ENCODE results near the gene GUCD1. TPM values are rescaled to one million over a fixed set of nuclear protein-coding genes. Genes with fewer than 3 reads are reported as not detected.
"Not testable (repeated sequence)": the region's sequence is repeated elsewhere in the genome, so short reads cannot be mapped to it uniquely, and the experiment has no call there.

Gene GUCD1
- total and polyA plus RNA-seq, 2 of the 13 experiments (the other 11 are each of a cell fraction or from before 2014, with no cell fraction given) = 128 to 245 TPM

- TF ChIP-seq, protein P1, sequence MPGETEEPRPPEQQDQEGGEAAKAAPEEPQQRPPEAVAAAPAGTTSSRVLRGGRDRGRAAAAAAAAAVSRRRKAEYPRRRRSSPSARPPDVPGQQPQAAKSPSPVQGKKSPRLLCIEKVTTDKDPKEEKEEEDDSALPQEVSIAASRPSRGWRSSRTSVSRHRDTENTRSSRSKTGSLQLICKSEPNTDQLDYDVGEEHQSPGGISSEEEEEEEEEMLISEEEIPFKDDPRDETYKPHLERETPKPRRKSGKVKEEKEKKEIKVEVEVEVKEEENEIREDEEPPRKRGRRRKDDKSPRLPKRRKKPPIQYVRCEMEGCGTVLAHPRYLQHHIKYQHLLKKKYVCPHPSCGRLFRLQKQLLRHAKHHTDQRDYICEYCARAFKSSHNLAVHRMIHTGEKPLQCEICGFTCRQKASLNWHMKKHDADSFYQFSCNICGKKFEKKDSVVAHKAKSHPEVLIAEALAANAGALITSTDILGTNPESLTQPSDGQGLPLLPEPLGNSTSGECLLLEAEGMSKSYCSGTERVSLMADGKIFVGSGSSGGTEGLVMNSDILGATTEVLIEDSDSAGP (CRISPR knock-in tag; IDR thresholded peaks at IDR 0.05; ENCODE audit: borderline replicate concordance) = peak; percentile 97
- TF ChIP-seq ZSCAN21 (CRISPR knock-in tag; IDR thresholded peaks at IDR 0.05; ENCODE audit: borderline replicate concordance) = peak; percentile 52; the same call in 1 of the 2 replicates
Measured at GRCh38 chr22:24602847-24603769, 48.2 kb upstream of the GUCD1 start, which contains the start of gene GGT1 (continued).

GRCh38 chr22:24602105-24602749 lies 47.3 kb upstream of the GUCD1 start:
- Histone ChIP-seq H3K4me1 (ENCODE audit: insufficient read depth, low read length) (peaks cover 40% of the 10 kb centered on the region), H3K4me3 (replicated peaks in 1 of 3; ENCODE audit: insufficient read depth in 1 of 3, low read depth in 2 of 3, low read length in 3 of 3) (peak overlapping the region in 2 of 3 experiments; percentile 68 to 80; a peak in 5 of 6 replicates), H3K4me2 (ENCODE audit: low read depth, low read length) (peak overlapping the region; percentile 78), H3K9ac (ENCODE audit: insufficient read depth, low read depth, low read length) (peak overlapping the region; percentile 63), H3K27ac (ENCODE audit: extremely low read length, insufficient read depth, low read length) (peak overlapping the region; percentile 82)
- peak; percentile 60 for ATAC-seq
- H3K9me3 ChIP-seq (ENCODE audit: low read length); H3K79me2 ChIP-seq (ENCODE audit: insufficient read depth, low read length); in situ Hi-C loops (cut with HindIII; ENCODE audit: extremely low pct_ligation_motif_present, low pct_unique_long_range_greater_than_20kb); BruUV-seq (replicated peaks); CTCF ChIA-PET (ENCODE audit: low intra/inter-chr PET ratio, low total read pairs); H3K27me3 ChIP-seq (ENCODE audit: control insufficient read depth in 1 of 2, insufficient read depth in 2 of 2, low read length in 2 of 2); H4K20me1 ChIP-seq (ENCODE audit: insufficient read depth, low read length); DNase-seq (ENCODE audit: low spot score); H2AFZ ChIP-seq (ENCODE audit: low read length); FAIRE-seq; H3K36me3 ChIP-seq (replicated peaks in 1 of 2; ENCODE audit: control insufficient read depth in 1 of 2, insufficient read depth in 2 of 2, low read length in 2 of 2); TF ChIP-seq HNF4G (IDR thresholded peaks at IDR 0.05; ENCODE audit: borderline replicate concordance, low read depth, low read length): not testable (repeated sequence)
- intact Hi-C loops (cut with micrococcal nuclease; ENCODE audit: unreplicated experiment) = loop anchor here (2.0 kb wide), 1 partner anchor 51 kb away; no protein-coding TSS in a partner anchor
- WGBS (ENCODE audit: low lambda C conversion rate) = under 1% methylated on average over 11 of the region's 11 CpGs
- POLR2A ChIA-PET = interaction anchor here (0.7 to 4.1 kb wide), 12 partner anchors 9 to 96 kb away, joined by 3 to 76 read pairs (median 6); partner anchors contain the start of genes GUCD1 and LRRC75B
- TF ChIP-seq, protein P2, sequence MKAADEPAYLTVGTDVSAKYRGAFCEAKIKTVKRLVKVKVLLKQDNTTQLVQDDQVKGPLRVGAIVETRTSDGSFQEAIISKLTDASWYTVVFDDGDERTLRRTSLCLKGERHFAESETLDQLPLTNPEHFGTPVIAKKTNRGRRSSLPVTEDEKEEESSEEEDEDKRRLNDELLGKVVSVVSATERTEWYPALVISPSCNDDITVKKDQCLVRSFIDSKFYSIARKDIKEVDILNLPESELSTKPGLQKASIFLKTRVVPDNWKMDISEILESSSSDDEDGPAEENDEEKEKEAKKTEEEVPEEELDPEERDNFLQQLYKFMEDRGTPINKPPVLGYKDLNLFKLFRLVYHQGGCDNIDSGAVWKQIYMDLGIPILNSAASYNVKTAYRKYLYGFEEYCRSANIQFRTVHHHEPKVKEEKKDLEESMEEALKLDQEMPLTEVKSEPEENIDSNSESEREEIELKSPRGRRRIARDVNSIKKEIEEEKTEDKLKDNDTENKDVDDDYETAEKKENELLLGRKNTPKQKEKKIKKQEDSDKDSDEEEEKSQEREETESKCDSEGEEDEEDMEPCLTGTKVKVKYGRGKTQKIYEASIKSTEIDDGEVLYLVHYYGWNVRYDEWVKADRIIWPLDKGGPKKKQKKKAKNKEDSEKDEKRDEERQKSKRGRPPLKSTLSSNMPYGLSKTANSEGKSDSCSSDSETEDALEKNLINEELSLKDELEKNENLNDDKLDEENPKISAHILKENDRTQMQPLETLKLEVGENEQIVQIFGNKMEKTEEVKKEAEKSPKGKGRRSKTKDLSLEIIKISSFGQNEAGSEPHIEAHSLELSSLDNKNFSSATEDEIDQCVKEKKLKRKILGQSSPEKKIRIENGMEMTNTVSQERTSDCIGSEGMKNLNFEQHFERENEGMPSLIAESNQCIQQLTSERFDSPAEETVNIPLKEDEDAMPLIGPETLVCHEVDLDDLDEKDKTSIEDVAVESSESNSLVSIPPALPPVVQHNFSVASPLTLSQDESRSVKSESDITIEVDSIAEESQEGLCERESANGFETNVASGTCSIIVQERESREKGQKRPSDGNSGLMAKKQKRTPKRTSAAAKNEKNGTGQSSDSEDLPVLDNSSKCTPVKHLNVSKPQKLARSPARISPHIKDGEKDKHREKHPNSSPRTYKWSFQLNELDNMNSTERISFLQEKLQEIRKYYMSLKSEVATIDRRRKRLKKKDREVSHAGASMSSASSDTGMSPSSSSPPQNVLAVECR (CRISPR knock-in tag; IDR thresholded peaks at IDR 0.05; ENCODE audit: borderline replicate concordance) = 0 out of 2 replicates have a peak, but pooled peaks have one; percentile 34
- TF ChIP-seq POLR2A (IDR thresholded peaks at IDR 0.05; ENCODE audit: insufficient read depth in 1 of 2, low read depth in 2 of 2, low read length in 2 of 2) (peak in 1 of 2 experiments; percentile 10; a peak in 1 of 4 replicates), ZBED4 (CRISPR knock-in tag; IDR thresholded peaks at IDR 0.05; ENCODE audit: borderline replicate concordance) (peak; percentile 2; the same call in 1 of the 2 replicates), HNF4G (CRISPR knock-in tag; IDR thresholded peaks at IDR 0.05; ENCODE audit: borderline replicate concordance, low read depth) (peak; percentile 45; the same call in 1 of the 2 replicates), TBX3 (IDR thresholded peaks at IDR 0.05; ENCODE audit: borderline replicate concordance) (peak; percentile 90)
